ENCODE measurements around the gene KCTD14.
"Not testable (repeated sequence)": the region's sequence is repeated elsewhere in the genome, so short reads cannot be mapped to it uniquely, and the experiment has no call there.

KCTD14 gene

GRCh38 chr11:78059749-78060328 lies 36.8 kb upstream of the KCTD14 start:
- not testable (repeated sequence) for H3K9me3 Mint-ChIP-seq; ATAC-seq (ENCODE audit: low read depth)

GRCh38 chr11:78057462-78058055 lies 34.5 kb upstream of the KCTD14 start:
- H3K27ac Mint-ChIP-seq = no peak overlapping the region
- no peaks in the 10 kb centered on the region for H3K9me3 Mint-ChIP-seq
- DNase-seq (ENCODE audit: low spot score in 2 of 2) (no peak), ATAC-seq (ENCODE audit: low read depth) (no peak)
- H3K4me1 Mint-ChIP-seq = no peaks in the 10 kb centered on the region
- H3K27me3 Mint-ChIP-seq = no peaks in the 10 kb centered on the region
- no peak overlapping the region for H3K4me3 Mint-ChIP-seq
- H3K36me3 Mint-ChIP-seq = no peaks in the 10 kb centered on the region

More at GRCh38 chr11:78059749-78060328, 36.8 kb upstream of the KCTD14 start:
- H3K36me3 Mint-ChIP-seq; H3K4me3 Mint-ChIP-seq; H3K4me1 Mint-ChIP-seq; H3K27me3 Mint-ChIP-seq; DNase-seq (ENCODE audit: low spot score in 2 of 2); H3K27ac Mint-ChIP-seq: not testable (repeated sequence)

GRCh38 chr11:78056093-78056492 lies 33.0 kb upstream of the KCTD14 start:
- H3K27me3 Mint-ChIP-seq = no peaks in the 10 kb centered on the region
- H3K9me3 Mint-ChIP-seq = no peaks in the 10 kb centered on the region
- no peaks in the 10 kb centered on the region for H3K4me1 Mint-ChIP-seq
- H3K27ac Mint-ChIP-seq = no peak overlapping the region
- no peaks in the 10 kb centered on the region for H3K36me3 Mint-ChIP-seq
- no peak for ATAC-seq (ENCODE audit: low read depth)
- no peak overlapping the region for H3K4me3 Mint-ChIP-seq
- DNase-seq (ENCODE audit: low spot score in 2 of 2) = no peak

- no peak for DNase-seq (ENCODE audit: low spot score in 2 of 2)
- Mint-ChIP-seq H3K27ac (no peak overlapping the region), H3K9me3 (no peaks in the 10 kb centered on the region), H3K27me3 (no peaks in the 10 kb centered on the region), H3K4me3 (no peak overlapping the region), H3K4me1 (no peaks in the 10 kb centered on the region), H3K36me3 (no peaks in the 10 kb centered on the region)
- ATAC-seq (ENCODE audit: low read depth) = no peak
Measured at GRCh38 chr11:78054971-78055370, 31.9 kb upstream of the KCTD14 start.

GRCh38 chr11:78050964-78051831 lies 28.1 kb upstream of the KCTD14 start:
- Mint-ChIP-seq H3K36me3 (no peaks in the 10 kb centered on the region), H3K27me3 (no peaks in the 10 kb centered on the region), H3K4me1 (peaks cover 3% of the 10 kb centered on the region), H3K9me3 (no peaks in the 10 kb centered on the region), H3K4me3 (no peak overlapping the region), H3K27ac (no peak overlapping the region)
- ATAC-seq (ENCODE audit: low read depth) (no peak), DNase-seq (ENCODE audit: low spot score in 2 of 2) (no peak)

- no peak for ATAC-seq (ENCODE audit: low read depth)
- no peak for DNase-seq (ENCODE audit: low spot score in 2 of 2)
- H3K4me3 Mint-ChIP-seq = no peak overlapping the region
- no peak overlapping the region for H3K27ac Mint-ChIP-seq
- no peaks in the 10 kb centered on the region for H3K9me3 Mint-ChIP-seq
- H3K36me3 Mint-ChIP-seq = no peaks in the 10 kb centered on the region
- H3K4me1 Mint-ChIP-seq = peaks cover 8% of the 10 kb centered on the region
- H3K27me3 Mint-ChIP-seq = no peaks in the 10 kb centered on the region
Measured at GRCh38 chr11:78049348-78049747, 26.3 kb upstream of the KCTD14 start.

- Mint-ChIP-seq H3K4me1 (peaks cover 8% of the 10 kb centered on the region), H3K27ac (no peak overlapping the region), H3K36me3 (no peaks in the 10 kb centered on the region), H3K4me3 (no peak overlapping the region), H3K27me3 (no peaks in the 10 kb centered on the region), H3K9me3 (no peaks in the 10 kb centered on the region)
- no peak for DNase-seq (ENCODE audit: low spot score in 2 of 2)
- no peak for ATAC-seq (ENCODE audit: low read depth)
Measured at GRCh38 chr11:78048561-78048960, 25.5 kb upstream of the KCTD14 start.

GRCh38 chr11:78046486-78046854 lies 23.4 kb upstream of the KCTD14 start:
- H3K4me3 Mint-ChIP-seq = no peak overlapping the region
- peaks cover 8% of the 10 kb centered on the region for H3K4me1 Mint-ChIP-seq
- no peak for DNase-seq (ENCODE audit: low spot score in 2 of 2)
- peaks cover 2% of the 10 kb centered on the region for H3K36me3 Mint-ChIP-seq
- H3K27me3 Mint-ChIP-seq = peaks cover 5% of the 10 kb centered on the region
- ATAC-seq (ENCODE audit: low read depth) = peak; percentile 9
- H3K9me3 Mint-ChIP-seq = no peaks in the 10 kb centered on the region
- no peak overlapping the region for H3K27ac Mint-ChIP-seq

GRCh38 chr11:78045851-78046485 lies 22.9 kb upstream of the KCTD14 start:
- ATAC-seq (ENCODE audit: low read depth) (peak; percentile 98), DNase-seq (ENCODE audit: low spot score in 2 of 2) (peak; percentile 79 to 90)
- H3K27ac Mint-ChIP-seq = no peak overlapping the region
- H3K27me3 Mint-ChIP-seq = peaks cover 5% of the 10 kb centered on the region
- no peaks in the 10 kb centered on the region for H3K9me3 Mint-ChIP-seq
- H3K36me3 Mint-ChIP-seq = peaks cover 2% of the 10 kb centered on the region
- H3K4me1 Mint-ChIP-seq = peaks cover 8% of the 10 kb centered on the region
- peak overlapping the region; percentile 77 for H3K4me3 Mint-ChIP-seq

GRCh38 chr11:78044706-78045105 lies 21.6 kb upstream of the KCTD14 start:
- H3K4me1 Mint-ChIP-seq = peaks cover 14% of the 10 kb centered on the region
- no peak overlapping the region for H3K27ac Mint-ChIP-seq
- H3K36me3 Mint-ChIP-seq = peaks cover 2% of the 10 kb centered on the region
- H3K9me3 Mint-ChIP-seq = no peaks in the 10 kb centered on the region
- no peak overlapping the region for H3K4me3 Mint-ChIP-seq
- DNase-seq (ENCODE audit: low spot score in 2 of 2) (no peak), ATAC-seq (ENCODE audit: low read depth) (no peak)
- H3K27me3 Mint-ChIP-seq = peaks cover 5% of the 10 kb centered on the region

- Mint-ChIP-seq H3K4me3 (no peak overlapping the region), H3K27me3 (peaks cover 5% of the 10 kb centered on the region)
- no peak for DNase-seq (ENCODE audit: low spot score in 2 of 2)
Measured at GRCh38 chr11:78041843-78042440, 18.9 kb upstream of the KCTD14 start.

GRCh38 chr11:78041380-78041719 lies 18.3 kb upstream of the KCTD14 start:
- not testable (repeated sequence) for H3K4me3 Mint-ChIP-seq; H3K9me3 Mint-ChIP-seq; H3K27ac Mint-ChIP-seq; ATAC-seq (ENCODE audit: low read depth); DNase-seq (ENCODE audit: low spot score in 2 of 2); H3K27me3 Mint-ChIP-seq; H3K36me3 Mint-ChIP-seq
- H3K4me1 Mint-ChIP-seq = peaks cover 13% of the 10 kb centered on the region

More at GRCh38 chr11:78041843-78042440, 18.9 kb upstream of the KCTD14 start:
- no peak for ATAC-seq (ENCODE audit: low read depth)
- Mint-ChIP-seq H3K9me3 (no peaks in the 10 kb centered on the region), H3K27ac (no peak overlapping the region), H3K4me1 (peaks cover 15% of the 10 kb centered on the region), H3K36me3 (peaks cover 2% of the 10 kb centered on the region)

GRCh38 chr11:78040691-78041379 lies 17.8 kb upstream of the KCTD14 start:
- DNase-seq (ENCODE audit: low spot score in 2 of 2) (no peak), ATAC-seq (ENCODE audit: low read depth) (no peak)
- Mint-ChIP-seq H3K27me3 (peaks cover 5% of the 10 kb centered on the region), H3K4me1 (peaks cover 9% of the 10 kb centered on the region), H3K4me3 (no peak overlapping the region), H3K27ac (no peak overlapping the region), H3K9me3 (no peaks in the 10 kb centered on the region), H3K36me3 (peaks cover 2% of the 10 kb centered on the region)
